CMK (cell line): ENCODE data around the gene CORO6.

ENCODE experiments used
- DNase-seq: peaks from one replicate; pipeline ENCODE4 v3.0.0-alpha.2; 2010; ENCODE audit warnings: low read depth

Gene CORO6

GRCh38 chr17:29590411-29591145 is 32.1 kb downstream of the CORO6 start:
- DNase-seq: no peak

GRCh38 chr17:29589524-29590410 is 32.9 kb downstream of the CORO6 start, which contains the start of gene GIT1:
GIT1 (minus strand) TSS chr17:29589648; CDS start chr17:29589378, 270 bp downstream.
- DNase-seq: no peak

- no peak for DNase-seq
These were observed 33.9 kb downstream of the CORO6 start for GRCh38 chr17:29588562-29589411.

- DNase-seq: no peak
These were observed 34.6 kb downstream of the CORO6 start for GRCh38 chr17:29588017-29588561.

- DNase-seq: no peak
These were observed 35.1 kb downstream of the CORO6 start for GRCh38 chr17:29587591-29587990.

- DNase-seq: no peak
These were observed 35.8 kb downstream of the CORO6 start for GRCh38 chr17:29586676-29587469.

- no peak for DNase-seq
These were observed 37.5 kb downstream of the CORO6 start for GRCh38 chr17:29585080-29585751.

GRCh38 chr17:29584452-29585079 is 38.1 kb downstream of the CORO6 start:
- DNase-seq: no peak

GRCh38 chr17:29583324-29584248 is 39.1 kb downstream of the CORO6 start:
- DNase-seq: no peak

GRCh38 chr17:29582772-29583171 is 39.9 kb downstream of the CORO6 start:
- no peak for DNase-seq

GRCh38 chr17:29582254-29582765 is 40.4 kb downstream of the CORO6 start:
- no peak for DNase-seq

- no peak for DNase-seq
These were observed 41.0 kb downstream of the CORO6 start for GRCh38 chr17:29581583-29582253.

- DNase-seq: no peak
These were observed 42.6 kb downstream of the CORO6 start for GRCh38 chr17:29579866-29580771.

- DNase-seq: no peak
These were observed 43.9 kb downstream of the CORO6 start for GRCh38 chr17:29578626-29579485.

GRCh38 chr17:29577385-29578211 is 45.1 kb downstream of the CORO6 start:
- no peak for DNase-seq
